Measurements from ENCODE around the gene ANKFN1. TPM values are rescaled to one million over a fixed set of nuclear protein-coding genes. Genes with fewer than 3 reads are reported as not detected.

ANKFN1 gene
- total RNA-seq, 1 experiment from 2014 or later: not detected

- Mint-ChIP-seq H3K4me1 (ENCODE audit: low read depth, unreplicated experiment) (no peaks in the 10 kb centered on the region), H3K27ac (ENCODE audit: unreplicated experiment) (no peak overlapping the region), H3K36me3 (ENCODE audit: insufficient read depth, unreplicated experiment) (no peaks in the 10 kb centered on the region), H3K9me3 (ENCODE audit: low read depth, unreplicated experiment) (no peaks in the 10 kb centered on the region), H3K4me3 (ENCODE audit: low read depth, unreplicated experiment) (no peak overlapping the region), H3K27me3 (ENCODE audit: unreplicated experiment) (peaks cover 34% of the 10 kb centered on the region)
- BruUV-seq (replicated peaks): no TSS peak
- TF ChIP-seq CTCF (IDR thresholded peaks at IDR 0.05; ENCODE audit: unreplicated experiment): no peak
- intact Hi-C loops (cut with micrococcal nuclease; ENCODE audit: unreplicated experiment): loop anchor here (2.0 to 10.0 kb wide), 2 partner anchors 217 to 275 kb away; no protein-coding TSS in a partner anchor
- CTCF ChIA-PET: interaction anchor here (0.5 to 1.5 kb wide), 7 partner anchors 22 to 389 kb away, joined by 3 to 24 read pairs (median 5); no protein-coding TSS in a partner anchor
- DNase-seq: peak; percentile 22
These were observed 346.6 kb downstream of the ANKFN1 start for GRCh38 chr17:56499799-56500388.

- Mint-ChIP-seq H3K4me3 (ENCODE audit: low read depth, unreplicated experiment) (no peak overlapping the region), H3K4me1 (ENCODE audit: low read depth, unreplicated experiment) (no peaks in the 10 kb centered on the region), H3K36me3 (ENCODE audit: insufficient read depth, unreplicated experiment) (no peaks in the 10 kb centered on the region), H3K27me3 (ENCODE audit: unreplicated experiment) (peaks cover 29% of the 10 kb centered on the region), H3K27ac (ENCODE audit: unreplicated experiment) (no peak overlapping the region), H3K9me3 (ENCODE audit: low read depth, unreplicated experiment) (no peaks in the 10 kb centered on the region)
- BruUV-seq (replicated peaks): no TSS peak
- TF ChIP-seq CTCF (IDR thresholded peaks at IDR 0.05; ENCODE audit: unreplicated experiment): no peak
- DNase-seq: no peak
- CTCF ChIA-PET: interaction anchor here (0.8 to 1.0 kb wide), 2 partner anchors 10 to 13 kb away, joined by 3 read pairs; no protein-coding TSS in a partner anchor
- intact Hi-C loops (cut with micrococcal nuclease; ENCODE audit: unreplicated experiment): loop anchor here (10.0 kb wide), 1 partner anchor 273 kb away; no protein-coding TSS in a partner anchor
These were observed 348.9 kb downstream of the ANKFN1 start for GRCh38 chr17:56502120-56502654.

GRCh38 chr17:56505154-56505756, 352.0 kb downstream of the ANKFN1 start:
- H3K4me3 Mint-ChIP-seq (ENCODE audit: low read depth, unreplicated experiment): no peak overlapping the region
- no TSS peak for BruUV-seq (replicated peaks)
- H3K27ac Mint-ChIP-seq (ENCODE audit: unreplicated experiment): no peak overlapping the region
- TF ChIP-seq CTCF (IDR thresholded peaks at IDR 0.05; ENCODE audit: unreplicated experiment): no peak
- CTCF ChIA-PET: no interaction called here
- no peaks in the 10 kb centered on the region for H3K9me3 Mint-ChIP-seq (ENCODE audit: low read depth, unreplicated experiment)
- intact Hi-C loops (cut with micrococcal nuclease; ENCODE audit: unreplicated experiment): loop anchor here (10.0 kb wide), 1 partner anchor 270 kb away; no protein-coding TSS in a partner anchor
- no peaks in the 10 kb centered on the region for H3K4me1 Mint-ChIP-seq (ENCODE audit: low read depth, unreplicated experiment)
- no peaks in the 10 kb centered on the region for H3K36me3 Mint-ChIP-seq (ENCODE audit: insufficient read depth, unreplicated experiment)
- no peak for DNase-seq
- peaks cover 42% of the 10 kb centered on the region for H3K27me3 Mint-ChIP-seq (ENCODE audit: unreplicated experiment)

GRCh38 chr17:56506349-56506748, 353.1 kb downstream of the ANKFN1 start:
- Mint-ChIP-seq H3K9me3 (ENCODE audit: low read depth, unreplicated experiment) (no peaks in the 10 kb centered on the region), H3K27ac (ENCODE audit: unreplicated experiment) (no peak overlapping the region), H3K4me1 (ENCODE audit: low read depth, unreplicated experiment) (no peaks in the 10 kb centered on the region), H3K36me3 (ENCODE audit: insufficient read depth, unreplicated experiment) (no peaks in the 10 kb centered on the region), H3K4me3 (ENCODE audit: low read depth, unreplicated experiment) (no peak overlapping the region), H3K27me3 (ENCODE audit: unreplicated experiment) (peaks cover 31% of the 10 kb centered on the region)
- CTCF ChIA-PET: no interaction called here
- TF ChIP-seq CTCF (IDR thresholded peaks at IDR 0.05; ENCODE audit: unreplicated experiment): no peak
- BruUV-seq (replicated peaks): no TSS peak
- DNase-seq: no peak
- intact Hi-C loops (cut with micrococcal nuclease; ENCODE audit: unreplicated experiment): loop anchor here (10.0 kb wide), 1 partner anchor 268 kb away; no protein-coding TSS in a partner anchor

Data from Calu3 (cell line).